HepG2 (cell line): Measurements from ENCODE around the gene ZDHHC8. TPM values are rescaled to one million over a fixed set of nuclear protein-coding genes. Genes with fewer than 3 reads are reported as not detected.

Experiments used
- ATAC-seq: fragments of 200-7000 bp; cut with Tn5 transposase; 3 replicates; pipeline ENCODE4 v1.9.1; 2020; ENCODE audit warnings: mild to moderate bottlenecking, moderate library complexity
- BruUV-seq: library from RNA; stranded (reverse); fragments of 400-500 nt; replicated peaks from 2 replicates; lab custom pipeline; 2021; lab: Mats Ljungman, UMichigan
- CTCF ChIA-PET: fragments of 300-600 bp; formaldehyde crosslinking; extraction: SDS; loops from one replicate; lab custom pipeline; 2021; ENCODE audit warnings: low total read pairs, inconsistent platforms, low intra/inter-chr PET ratio; lab: Yijun Ruan, JAX
- POLR2A ChIA-PET: fragments of 350-600 bp; sonication (Branson Sonifier 250); formaldehyde crosslinking; loops from one replicate; lab custom pipeline; 2020; ENCODE audit warnings: antibody characterized with exemption, inconsistent platforms; lab: Yijun Ruan, JAX
- DNase-seq: peaks from one replicate; pipeline ENCODE4 v3.0.0-alpha.2; 2015; ENCODE audit warnings: low spot score
- FAIRE-seq: peaks from 3 replicates; lab custom pipeline; 2011; peaks lifted over from hg19 to GRCh38; lab: Jason Lieb, UNC
- H2AFZ ChIP-seq: one replicate; pipeline ENCODE4 v1.6.1; 2011; ENCODE audit warnings: low read length, inconsistent platforms
- H3K27ac ChIP-seq: fragments of 300-600 bp; 3 replicates; pipeline ENCODE4 v1.8.0; 2011; ENCODE audit warnings: mixed run types, mild to moderate bottlenecking, mixed read lengths, low read length, inconsistent platforms; ENCODE audit not compliant: insufficient read depth; ENCODE audit errors: extremely low read length
- H3K27me3 ChIP-seq, 2 experiments: fragments of 200-600 bp in 1 of 2; 2 replicates in 1 of 2; 3 replicates in 1 of 2; pipeline versions ENCODE4 v1.6.0 to v1.8.0; 2011; ENCODE audit warnings: low read length in 2 of 2, mild to moderate bottlenecking in 2 of 2, moderate library complexity in 2 of 2, inconsistent platforms in 1 of 2; ENCODE audit not compliant: insufficient read depth in 2 of 2, control insufficient read depth in 1 of 2
- H3K36me3 ChIP-seq, 2 experiments: fragments of 200-600 bp in 1 of 2; replicated peaks in 1 of 2; 2 replicates in 1 of 2; 3 replicates in 1 of 2; pipeline versions ENCODE4 v1.5.1 to v1.8.0; 2011; ENCODE audit warnings: low read length in 2 of 2, inconsistent platforms in 1 of 2; ENCODE audit not compliant: insufficient read depth in 2 of 2, control insufficient read depth in 1 of 2
- H3K4me1 ChIP-seq: 2 replicates; pipeline ENCODE4 v1.5.1; 2012; ENCODE audit warnings: low read length, inconsistent platforms; ENCODE audit not compliant: insufficient read depth
- H3K4me2 ChIP-seq: 2 replicates; pipeline ENCODE4 v1.6.0; 2011; ENCODE audit warnings: low read depth, low read length, inconsistent platforms
- H3K4me3 ChIP-seq, 3 experiments: fragments of 200-600 bp in 1 of 3; sonication (generic), shearing (Covaris generic) in 1 of 3; replicated peaks in 1 of 3; 2 replicates each; pipeline ENCODE4 v1.5.1; 2011 to 2016; ENCODE audit warnings: low read length in 3 of 3, inconsistent platforms in 2 of 3, low read depth in 2 of 3, mild to moderate bottlenecking in 2 of 3, control low read depth in 1 of 3, mixed read lengths in 1 of 3; ENCODE audit not compliant: insufficient read depth in 1 of 3
- H3K79me2 ChIP-seq: one replicate; pipeline ENCODE4 v1.6.1; 2011; ENCODE audit warnings: low read length, inconsistent platforms; ENCODE audit not compliant: insufficient read depth
- H3K9ac ChIP-seq: 2 replicates; pipeline ENCODE4 v1.6.0; 2011; ENCODE audit warnings: mild to moderate bottlenecking, low read depth, low read length, inconsistent platforms; ENCODE audit not compliant: insufficient read depth
- H3K9me3 ChIP-seq: 2 replicates; pipeline ENCODE4 v1.5.1; 2012; ENCODE audit warnings: mild to moderate bottlenecking, low read length
- H4K20me1 ChIP-seq: 2 replicates; pipeline ENCODE4 v1.6.0; 2011; ENCODE audit warnings: inconsistent platforms, mild to moderate bottlenecking, low read length, moderate library complexity; ENCODE audit not compliant: insufficient read depth
- CAMTA2 ChIP-seq: sonication (generic); formaldehyde crosslinking; IDR thresholded peaks from 2 replicates; pipeline ENCODE4 v1.4.0; 2020; ENCODE audit warnings: mild to moderate bottlenecking, missing genetic modification reagents, borderline replicate concordance
- ETV6 ChIP-seq: sonication (generic); formaldehyde crosslinking; conservative IDR thresholded peaks from 2 replicates; pipeline ENCODE4 v1.4.0; 2020; ENCODE audit warnings: missing genetic modification reagents
- HNRNPL ChIP-seq: fragments of 200-400 bp; formaldehyde crosslinking; IDR thresholded peaks from 2 replicates; pipeline ENCODE4 v1.6.1; 2017; ENCODE audit warnings: mild to moderate bottlenecking, low read depth, low read length
- ZNF576 ChIP-seq: sonication (generic); formaldehyde crosslinking; IDR thresholded peaks from 2 replicates; pipeline ENCODE4 v1.4.0; 2020; ENCODE audit warnings: mild to moderate bottlenecking, missing genetic modification reagents
- WGBS: methylation state at CpG from one replicate; pipeline ENCODE4 v1.1.6; 2017; ENCODE audit warnings: low lambda C conversion rate; 5-methylcytosine and 5-hydroxymethylcytosine counted together
- in situ Hi-C: cut with HindIII; loops from 2 replicates; pipeline ENCODE4 v1.10.0; 2017; ENCODE audit warnings: low pct_unique_long_range_greater_than_20kb; ENCODE audit not compliant: extremely low pct_ligation_motif_present
- intact Hi-C: fragments of 100-400 bp; cut with micrococcal nuclease; formaldehyde crosslinking; loops from one replicate; pipeline ENCODE4 v1.10.0; 2022; ENCODE audit not compliant: unreplicated experiment
- polyA plus RNA-seq, 8 experiments: library from polyadenylated mRNA; depleted of rRNA in 3 of 8; stranded (reverse) in 7 of 8; unstranded in 1 of 8; fragments of >200 nt; fragmentation: Illumina TruSeq in 4 of 8; extraction: Trizol in 4 of 8; gene quantifications; 2 replicates each; pipeline versions ENCODE4 v1.2.1 to v1.2.3, GENCODE V29; 2011 to 2016; ENCODE audit warnings: low read depth in 4 of 8, missing spikeins in 1 of 8, mixed read lengths in 1 of 8; ENCODE audit not compliant: insufficient read depth in 1 of 8
- total RNA-seq, 5 experiments: library from RNA; depleted of rRNA; stranded (reverse); fragments of >200 nt; fragmentation: Illumina TruSeq; extraction: Trizol; gene quantifications; 2 replicates each; pipeline ENCODE4 v1.2.3, GENCODE V29; 2016; ENCODE audit warnings: low read depth in 1 of 5

The ZDHHC8 gene
- total and polyA plus RNA-seq, 2 of the 13 experiments (the other 11 are each of a cell fraction or from before 2014, with no cell fraction given): 7.5 to 21.3 TPM

- no peak overlapping the region for H3K4me2 ChIP-seq
- no TSS peak for BruUV-seq
- no peak overlapping the region for H3K9ac ChIP-seq
- TF ChIP-seq ZNF576 (CRISPR knock-in tag): no peak
- no peak for TF ChIP-seq CAMTA2
- no peaks in the 10 kb centered on the region for H3K36me3 ChIP-seq
- H3K79me2 ChIP-seq: no peaks in the 10 kb centered on the region
- H3K27ac ChIP-seq: no peak overlapping the region
- peaks cover 22 to 75% of the 10 kb centered on the region in 2 experiments; a peak in 4 of 5 replicates for H3K27me3 ChIP-seq
- ATAC-seq (no peak), FAIRE-seq (no peak), DNase-seq (no peak)
- ChIA-PET CTCF (no interaction called here), POLR2A (no interaction called here)
- in situ Hi-C loops (no loop called here), intact Hi-C loops (no loop called here)
- H3K4me3 ChIP-seq: no peak overlapping the region
- no peaks in the 10 kb centered on the region for H3K4me1 ChIP-seq
- 11% methylated on average over 5 of the region's 8 CpGs for WGBS
- H3K9me3 ChIP-seq: no peaks in the 10 kb centered on the region
- 0 out of 2 replicates have a peak, but pooled peaks cover 6% of the 10 kb centered on the region for H4K20me1 ChIP-seq
- no peak overlapping the region for H2AFZ ChIP-seq
Measured at GRCh38 chr22:20180640-20181039, 49.0 kb downstream of the ZDHHC8 start.

- DNase-seq: no peak
- CTCF ChIA-PET: no interaction called here
- POLR2A ChIA-PET: no interaction called here
- WGBS: 0% methylated on average over 1 of the region's 17 CpGs
- H3K79me2 ChIP-seq: no peaks in the 10 kb centered on the region
- H3K27me3 ChIP-seq: peaks cover 23 to 77% of the 10 kb centered on the region in 2 experiments; a peak in 4 of 5 replicates
- no peak overlapping the region for H3K4me3 ChIP-seq
- H3K4me1 ChIP-seq: no peaks in the 10 kb centered on the region
- FAIRE-seq: no peak
- no peak overlapping the region for H3K27ac ChIP-seq
- no peak overlapping the region for H3K4me2 ChIP-seq
- intact Hi-C loops (no loop called here), in situ Hi-C loops (no loop called here)
- no TSS peak for BruUV-seq
- H3K9ac ChIP-seq: no peak overlapping the region
- 0 out of 2 replicates have a peak, but pooled peaks cover 3% of the 10 kb centered on the region for H4K20me1 ChIP-seq
- H2AFZ ChIP-seq: no peak overlapping the region
- no peaks in the 10 kb centered on the region for H3K9me3 ChIP-seq
- TF ChIP-seq HNRNPL (0 out of 2 replicates have a peak, but pooled peaks have one; percentile 21), ETV6 (CRISPR knock-in tag) (no peak)
- no peak; the same call in 2 of the 3 replicates for ATAC-seq
- no peaks in the 10 kb centered on the region for H3K36me3 ChIP-seq
Measured at GRCh38 chr22:20181194-20181883, 49.7 kb downstream of the ZDHHC8 start.
